Gastroesophageal sphincter (tissue), 4 donors: ENCODE results near the gene MESP2. TPM values are rescaled to one million over a fixed set of nuclear protein-coding genes. Genes with fewer than 3 reads are reported as not detected.

Experiments
- ATAC-seq: fragments of 150-250 bp; one replicate; pipeline ENCODE4 v1.9.1; 2016; ENCODE audit warnings: mild to moderate bottlenecking, moderate library complexity
- H3K27ac ChIP-seq, 4 donors: fragments of 200-600 bp; sonication (generic) in 3 of 4; 1 replicate in 3 of 4; 2 replicates in 1 of 4; pipeline ENCODE4 v1.5.1; 2016 to 2019
- H3K27me3 ChIP-seq: fragments of 200-600 bp; sonication (generic); one replicate; pipeline ENCODE4 v1.5.1; 2019
- H3K36me3 ChIP-seq, 2 donors: fragments of 200-600 bp; sonication (generic); one replicate each; pipeline ENCODE4 v1.5.1; 2019; ENCODE audit warnings: control low read depth in 1 of 2
- H3K4me1 ChIP-seq, 3 donors: fragments of 200-600 bp; sonication (generic); 1 replicate in 2 of 3; 2 replicates in 1 of 3; pipeline ENCODE4 v1.5.1; 2016 to 2019; ENCODE audit warnings: control low read depth in 2 of 3
- H3K4me3 ChIP-seq, 2 donors: fragments of 200-600 bp; sonication (generic); one replicate each; pipeline ENCODE4 v1.5.1; 2019; ENCODE audit warnings: mild to moderate bottlenecking in 1 of 2, moderate library complexity in 1 of 2
- H3K9me3 ChIP-seq, 3 donors: fragments of 200-600 bp; sonication (generic); one replicate each; pipeline ENCODE4 v1.5.1; 2017 to 2019; ENCODE audit warnings: control low read depth in 2 of 3
- EP300 ChIP-seq: sonication (generic); formaldehyde crosslinking; IDR thresholded peaks from one replicate; pipeline ENCODE4 v1.6.1; 2017; ENCODE audit warnings: antibody characterized with exemption, mild to moderate bottlenecking
- POLR2A ChIP-seq, 2 donors: fragments of 450-650 bp; IDR thresholded peaks; one replicate each; pipeline ENCODE4 v1.6.1; 2017; ENCODE audit warnings: antibody characterized with exemption in 2 of 2, mild to moderate bottlenecking in 2 of 2, moderate library complexity in 1 of 2
- POLR2AphosphoS5 ChIP-seq: sonication (generic); formaldehyde crosslinking; IDR thresholded peaks from one replicate; pipeline ENCODE4 v1.6.1; 2017; ENCODE audit warnings: antibody characterized with exemption
- WGBS, 2 donors: methylation state at CpG; one replicate each; pipeline ENCODE4 v1.1.5; 2018; ENCODE audit warnings: low coverage in 1 of 2; 5-methylcytosine and 5-hydroxymethylcytosine counted together
- total RNA-seq, 4 donors: library from RNA; depleted of rRNA; stranded (reverse); fragments of >200 nt; gene quantifications; one replicate each; pipeline ENCODE4 v1.1.0, GENCODE V29; 2016
- TF ChIP-seq, protein P1 (sequence below), 4 experiments: fragments of 200-600 bp in 2 of 4; fragments of 450-650 bp in 2 of 4; sonication (generic) in 1 of 4; IDR thresholded peaks; one replicate each; pipeline ENCODE4 v1.5.1; 2017 to 2019; ENCODE audit warnings: antibody characterized with exemption in 4 of 4, mild to moderate bottlenecking in 2 of 4, moderate library complexity in 2 of 4

MESP2 gene
- total RNA-seq, 4 donors from 2014 or later = not detected

DNA sequence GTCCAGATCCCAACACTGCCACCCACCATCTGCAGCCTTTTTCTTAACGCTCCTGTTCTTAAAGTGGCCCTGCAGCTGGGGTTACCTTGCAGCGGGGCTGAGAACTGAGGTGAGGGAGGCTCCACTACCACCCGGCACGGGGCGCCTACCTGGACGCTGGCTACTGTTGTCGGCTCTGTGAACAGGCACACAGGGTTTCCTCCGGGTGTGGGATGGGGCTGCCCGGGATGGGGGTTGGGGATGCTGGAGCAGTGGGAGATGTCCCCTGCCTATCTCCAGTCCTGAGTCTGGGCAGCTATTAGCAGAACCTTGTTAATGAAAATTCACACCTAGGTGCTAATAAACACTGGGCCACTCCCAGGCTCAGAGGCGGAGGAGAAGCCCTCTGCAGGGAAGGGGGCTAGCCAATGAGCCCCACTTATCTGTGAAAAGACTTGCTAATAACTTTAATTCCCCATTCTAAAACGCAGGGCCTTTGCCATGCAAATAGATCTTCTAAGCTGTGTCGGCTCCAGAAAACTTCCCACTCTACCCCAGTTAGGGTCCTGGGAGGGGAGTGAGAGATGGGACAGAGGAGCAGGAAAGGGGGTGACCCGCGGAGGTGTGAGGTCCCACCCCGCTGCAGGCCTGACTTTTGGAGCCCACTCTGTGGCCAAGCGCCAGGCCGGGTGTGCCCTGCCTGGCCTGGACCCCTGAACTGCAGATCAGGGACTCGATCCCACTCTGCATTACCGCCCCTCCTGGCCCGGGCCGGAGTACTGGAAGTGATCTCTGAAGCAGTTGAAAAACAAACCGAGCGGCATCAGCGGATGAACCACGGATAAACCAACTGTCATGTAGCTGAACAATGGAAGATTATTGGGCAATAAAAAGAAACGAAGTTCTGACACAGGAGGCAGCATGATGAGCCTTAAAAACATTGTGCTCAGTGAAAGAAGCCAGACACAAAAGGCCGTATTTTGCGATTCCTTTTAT is 28.1 kb upstream of the MESP2 start:
- H3K36me3 ChIP-seq = no peaks in the 10 kb centered on the region
- peaks cover 8% of the 10 kb centered on the region for H3K27me3 ChIP-seq
- no peak for ATAC-seq
- TF ChIP-seq POLR2AphosphoS5 (no peak), EP300 (no peak), POLR2A (IDR thresholded peaks at IDR 0.05) (no peak)
- TF ChIP-seq, protein P1, sequence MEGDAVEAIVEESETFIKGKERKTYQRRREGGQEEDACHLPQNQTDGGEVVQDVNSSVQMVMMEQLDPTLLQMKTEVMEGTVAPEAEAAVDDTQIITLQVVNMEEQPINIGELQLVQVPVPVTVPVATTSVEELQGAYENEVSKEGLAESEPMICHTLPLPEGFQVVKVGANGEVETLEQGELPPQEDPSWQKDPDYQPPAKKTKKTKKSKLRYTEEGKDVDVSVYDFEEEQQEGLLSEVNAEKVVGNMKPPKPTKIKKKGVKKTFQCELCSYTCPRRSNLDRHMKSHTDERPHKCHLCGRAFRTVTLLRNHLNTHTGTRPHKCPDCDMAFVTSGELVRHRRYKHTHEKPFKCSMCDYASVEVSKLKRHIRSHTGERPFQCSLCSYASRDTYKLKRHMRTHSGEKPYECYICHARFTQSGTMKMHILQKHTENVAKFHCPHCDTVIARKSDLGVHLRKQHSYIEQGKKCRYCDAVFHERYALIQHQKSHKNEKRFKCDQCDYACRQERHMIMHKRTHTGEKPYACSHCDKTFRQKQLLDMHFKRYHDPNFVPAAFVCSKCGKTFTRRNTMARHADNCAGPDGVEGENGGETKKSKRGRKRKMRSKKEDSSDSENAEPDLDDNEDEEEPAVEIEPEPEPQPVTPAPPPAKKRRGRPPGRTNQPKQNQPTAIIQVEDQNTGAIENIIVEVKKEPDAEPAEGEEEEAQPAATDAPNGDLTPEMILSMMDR (IDR thresholded peaks at IDR 0.05) = no peak
- 64 to 77% methylated on average over 6 to 19 of the region's 28 CpGs for WGBS, 2 donors
- H3K4me3 ChIP-seq = no peak overlapping the region
- H3K9me3 ChIP-seq = no peaks in the 10 kb centered on the region
- peaks cover 0 to 21% (median 6%) of the 10 kb centered on the region in 3 donors for H3K4me1 ChIP-seq
- H3K27ac ChIP-seq = no peak overlapping the region

DNA sequence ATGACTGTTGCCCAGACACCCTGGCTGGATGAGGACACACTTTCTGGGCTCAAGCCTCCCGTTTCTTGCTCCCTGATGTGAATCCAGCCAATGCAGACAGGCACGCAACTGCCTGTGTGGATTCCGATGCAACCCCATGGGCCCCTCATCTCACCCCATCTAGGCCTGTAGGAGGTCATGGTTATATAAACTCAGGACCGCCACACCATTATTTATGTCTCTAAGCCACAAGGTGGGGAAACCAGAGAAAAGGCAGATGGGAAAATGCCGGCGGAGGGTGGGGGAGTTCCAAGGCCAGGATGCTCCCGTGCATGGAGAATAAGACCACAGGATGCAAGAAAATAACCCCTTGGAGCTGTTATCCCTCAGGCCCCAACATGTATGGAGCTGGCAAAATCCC is 27.1 kb upstream of the MESP2 start:
- Histone ChIP-seq H3K36me3 (no peaks in the 10 kb centered on the region), H3K9me3 (no peaks in the 10 kb centered on the region), H3K27me3 (peaks cover 8% of the 10 kb centered on the region), H3K4me3 (no peak overlapping the region), H3K27ac (no peak overlapping the region), H3K4me1 (peaks cover 0 to 21% (median 6%) of the 10 kb centered on the region in 3 donors)
- no peak for ATAC-seq
- TF ChIP-seq POLR2AphosphoS5 = no peak
- TF ChIP-seq EP300 = no peak
- TF ChIP-seq, protein P1 (IDR thresholded peaks at IDR 0.05) = no peak
- TF ChIP-seq POLR2A (IDR thresholded peaks at IDR 0.05) = no peak
- 74% methylated on average over 5 of the region's 7 CpGs; no CpG with 5 or more reads in 1 of the 2 donors for WGBS, 2 donors

DNA sequence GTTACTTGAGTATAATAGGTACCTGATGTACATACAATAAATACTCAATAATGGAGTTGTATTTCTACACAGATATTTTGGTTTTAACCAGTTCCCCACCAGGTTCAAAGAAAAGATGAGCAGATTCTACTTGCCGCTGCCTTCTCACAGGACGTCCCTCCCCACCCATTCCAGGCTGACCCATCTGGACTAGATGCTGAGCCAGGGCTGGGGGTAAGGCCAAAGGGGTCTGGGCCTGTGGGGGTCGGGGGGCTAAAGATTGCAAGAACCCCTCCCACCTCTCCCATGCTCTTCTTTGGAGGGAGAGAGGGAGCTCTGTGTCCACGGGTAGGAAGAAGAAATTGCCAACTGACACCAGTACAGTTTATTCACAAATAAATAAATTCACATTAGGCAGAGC is 26.6 kb upstream of the MESP2 start:
- H3K27ac ChIP-seq = no peak overlapping the region
- no peaks in the 10 kb centered on the region for H3K9me3 ChIP-seq
- WGBS, 2 donors = 40 to 100% methylated on average over 1 of the region's 4 CpGs
- peaks cover 8% of the 10 kb centered on the region for H3K27me3 ChIP-seq
- no peak for ATAC-seq
- TF ChIP-seq POLR2AphosphoS5 = no peak
- TF ChIP-seq POLR2A (IDR thresholded peaks at IDR 0.05) = no peak
- TF ChIP-seq EP300 = no peak
- TF ChIP-seq, protein P1 (IDR thresholded peaks at IDR 0.05) = no peak
- H3K4me1 ChIP-seq = peaks cover 0 to 21% (median 6%) of the 10 kb centered on the region in 3 donors
- H3K36me3 ChIP-seq = no peaks in the 10 kb centered on the region
- H3K4me3 ChIP-seq = peak overlapping the region in 1 of 2 donors; percentile 83

DNA sequence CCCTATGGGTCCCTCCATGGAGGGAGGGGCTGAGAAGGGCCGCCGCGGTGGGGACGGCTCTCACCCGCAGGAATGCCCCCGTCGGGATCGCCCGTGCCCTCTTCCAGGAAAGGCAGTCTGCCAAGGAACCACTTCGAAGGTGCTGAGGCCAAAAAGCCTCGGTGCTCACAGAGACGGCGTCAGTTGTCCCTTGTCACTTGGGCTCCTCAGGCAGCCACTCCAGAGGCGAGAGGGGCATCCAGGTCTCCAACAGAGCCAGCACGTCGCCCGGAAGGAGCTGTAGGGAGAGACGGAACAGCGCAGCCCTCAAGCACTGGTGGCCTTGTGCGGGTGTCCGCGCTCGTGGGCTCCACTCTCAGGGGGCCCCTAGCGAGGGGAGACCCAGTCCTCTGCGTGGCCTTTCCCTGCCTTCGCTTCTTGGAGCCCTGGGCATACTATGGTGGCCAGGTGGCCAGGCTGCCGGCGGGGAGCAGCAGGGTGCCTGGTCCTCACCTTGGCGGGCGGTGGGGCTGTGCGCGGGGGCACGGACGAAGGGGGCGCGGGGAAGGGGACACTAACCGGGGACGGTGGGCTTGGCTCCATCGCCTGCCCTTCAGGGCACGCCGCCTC is 26.1 kb upstream of the MESP2 start:
- Histone ChIP-seq H3K4me1 (peaks cover 0 to 21% (median 6%) of the 10 kb centered on the region in 3 donors), H3K27ac (peak overlapping the region in 3 of 4 donors; percentile 74 to 82 (median 75)), H3K36me3 (no peaks in the 10 kb centered on the region), H3K27me3 (peaks cover 3% of the 10 kb centered on the region), H3K9me3 (no peaks in the 10 kb centered on the region), H3K4me3 (peak overlapping the region; percentile 60 to 83)
- no CpG with 5 or more reads among the region's 41 CpGs for WGBS, 2 donors
- peak; percentile 16 for ATAC-seq
- TF ChIP-seq POLR2AphosphoS5 (no peak), POLR2A (IDR thresholded peaks at IDR 0.05) (no peak), EP300 (no peak)
- TF ChIP-seq, protein P1 (IDR thresholded peaks at IDR 0.05) = no peak
